ENCODE measurements around the gene GNAI1.

The GNAI1 gene

GRCh38 chr7:80253237-80253636, 118.6 kb downstream of the GNAI1 start:
- DNase-seq (ENCODE audit: low spot score): no peak

DNA sequence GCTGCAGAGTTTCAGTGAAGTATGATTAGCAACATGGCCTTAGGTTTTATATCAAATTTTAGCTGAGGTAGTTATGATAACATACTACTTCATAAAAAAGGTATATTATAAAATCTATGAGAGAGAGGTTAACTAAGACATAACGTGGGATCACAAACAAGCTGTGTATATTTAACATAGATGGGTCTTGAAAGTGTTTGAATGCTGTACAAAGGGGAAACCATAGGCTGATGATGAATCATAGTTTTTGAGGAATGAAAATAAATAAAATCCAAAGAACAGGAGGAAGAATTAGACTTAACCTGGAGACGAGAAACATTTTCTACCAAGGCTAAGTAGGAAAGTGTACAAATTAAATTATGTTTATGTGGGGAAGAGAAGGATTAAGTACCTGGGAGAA, 119.0 kb downstream of the GNAI1 start:
- no peak for DNase-seq (ENCODE audit: low spot score)

GRCh38 chr7:80255656-80256055, 121.0 kb downstream of the GNAI1 start:
- DNase-seq (ENCODE audit: low spot score): no peak

GRCh38 chr7:80257756-80258155, 123.1 kb downstream of the GNAI1 start:
- DNase-seq (ENCODE audit: low spot score): no peak

DNA sequence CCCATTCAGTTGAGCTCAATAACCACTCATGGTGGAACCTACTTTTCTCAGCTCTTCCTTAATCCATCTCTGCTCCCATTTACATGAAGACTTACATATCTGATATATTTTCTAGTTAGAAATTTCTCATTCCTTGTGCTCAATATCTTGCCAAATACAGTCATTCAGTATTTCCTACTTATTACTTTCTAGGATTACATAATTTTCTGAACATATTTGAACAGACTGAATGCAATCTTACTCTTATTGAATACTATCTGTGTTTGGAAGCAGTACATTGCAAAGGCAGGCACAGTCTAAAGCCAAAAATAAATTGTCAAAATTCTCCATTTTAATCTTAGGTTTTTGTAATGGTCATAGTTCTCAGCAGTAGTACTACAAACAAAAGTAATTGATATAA, 126.0 kb downstream of the GNAI1 start:
- no peak for DNase-seq (ENCODE audit: low spot score)

GRCh38 chr7:80263333-80263732, 128.7 kb downstream of the GNAI1 start:
- no peak for DNase-seq (ENCODE audit: low spot score)

GRCh38 chr7:80263821-80264220, 129.2 kb downstream of the GNAI1 start:
- DNase-seq (ENCODE audit: low spot score): no peak

DNA sequence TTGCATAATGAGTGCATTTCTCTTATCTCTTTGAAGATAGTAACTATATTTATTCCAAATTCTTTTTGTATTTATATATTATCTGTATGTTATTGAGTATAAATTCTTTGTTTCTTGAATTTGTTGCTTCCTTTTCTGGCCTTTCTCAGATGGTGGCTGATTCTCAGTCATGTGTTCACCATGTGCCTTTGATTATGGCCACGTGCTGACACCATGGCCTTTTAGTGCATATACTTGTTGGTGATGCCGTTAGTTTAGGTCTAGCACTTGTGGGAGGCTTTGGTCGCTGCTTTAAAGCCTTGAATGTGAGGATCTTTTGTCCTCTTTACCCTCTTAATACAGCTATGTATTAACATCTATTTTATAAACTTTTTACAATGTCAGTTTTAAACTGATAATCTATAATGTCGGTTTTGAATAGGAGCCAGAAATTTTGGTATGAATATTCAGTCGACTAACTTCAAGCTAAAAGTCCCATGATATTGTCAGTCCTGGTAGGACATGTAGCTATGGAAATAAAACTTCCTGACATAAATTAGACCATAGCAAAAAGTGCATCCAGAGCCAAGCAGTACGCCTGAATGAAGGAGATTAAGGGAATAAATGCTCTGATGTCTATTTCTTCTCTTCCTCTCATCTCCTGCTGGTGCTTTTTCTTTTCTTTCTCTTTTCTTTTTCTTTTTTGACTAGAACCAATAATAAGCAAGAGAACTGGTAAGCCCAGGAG, 130.3 kb downstream of the GNAI1 start:
- DNase-seq (ENCODE audit: low spot score): no peak

GRCh38 chr7:80272560-80273239, 138.1 kb downstream of the GNAI1 start:
- DNase-seq (ENCODE audit: low spot score): no peak

DNA sequence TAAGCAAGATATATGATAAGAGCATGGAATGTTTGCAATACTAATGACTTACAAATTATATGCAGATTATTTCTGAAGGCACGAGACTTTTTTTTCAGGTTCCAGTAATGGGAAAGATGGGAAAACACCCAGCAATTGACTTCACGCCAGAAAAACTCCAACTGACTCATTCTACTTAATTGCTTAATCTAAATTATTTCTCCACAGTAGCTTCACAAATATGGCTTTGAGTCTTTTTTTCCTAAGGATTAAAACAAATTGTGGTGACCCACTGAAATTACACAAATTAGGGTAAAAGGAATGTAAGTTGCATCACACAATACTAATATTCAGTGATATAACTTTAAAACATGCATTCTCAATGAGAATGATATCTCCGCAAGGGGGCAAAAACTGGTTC, 138.7 kb downstream of the GNAI1 start:
- no peak for DNase-seq (ENCODE audit: low spot score)

DNA sequence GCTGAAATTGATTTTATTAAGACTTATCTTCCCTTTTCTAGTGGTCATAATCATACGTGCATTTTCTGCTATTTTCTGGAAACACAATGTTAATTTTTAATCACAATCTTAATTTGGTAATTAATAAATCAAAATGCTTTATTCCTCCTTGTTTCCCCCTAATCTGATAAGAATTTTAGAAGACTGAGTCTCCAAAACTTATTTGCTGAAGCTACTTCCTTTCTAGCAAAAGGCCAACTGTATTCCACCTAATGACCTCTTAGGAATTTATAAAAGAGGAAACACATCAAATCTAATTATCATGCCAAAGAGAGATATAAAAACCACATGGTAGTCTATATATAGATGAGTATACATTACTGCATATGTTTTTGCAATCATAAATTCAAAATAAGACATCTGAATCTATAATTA, 140.6 kb downstream of the GNAI1 start:
- no peak for DNase-seq (ENCODE audit: low spot score)
